ENCODE measurements around the gene CD48.

The CD48 gene

GRCh38 chr1:160711602-160712311, at the start of gene CD48:
Gene CD48 (minus strand): TSS chr1:160711822. CDS start chr1:160711763, 59 bp downstream.
- DNase-seq = no peak

GRCh38 chr1:160761046-160761445, 49.4 kb upstream of the CD48 start:
- DNase-seq = no peak

DNA sequence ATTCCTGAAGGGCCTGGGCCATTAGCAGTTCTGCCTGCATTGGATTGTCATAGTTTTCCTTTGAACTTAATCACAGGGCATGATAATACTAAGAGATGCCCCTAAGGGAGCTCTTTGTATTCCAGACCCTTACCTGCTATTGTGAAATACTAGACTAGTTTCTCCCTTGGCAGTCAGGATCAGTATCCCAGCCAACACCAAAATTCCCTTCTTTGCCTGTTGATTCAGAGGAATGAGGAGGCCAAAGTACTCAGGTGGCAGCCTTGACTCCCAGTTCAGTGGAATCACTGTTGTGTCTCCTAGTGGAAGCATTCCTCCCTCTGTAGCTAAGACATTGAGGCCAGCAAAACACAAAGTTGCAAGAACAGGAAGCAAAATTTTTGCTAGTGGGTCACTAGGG, 48.1 kb upstream of the CD48 start:
- no peak for DNase-seq

GRCh38 chr1:160758521-160758920, 46.9 kb upstream of the CD48 start:
- no peak for DNase-seq

DNA sequence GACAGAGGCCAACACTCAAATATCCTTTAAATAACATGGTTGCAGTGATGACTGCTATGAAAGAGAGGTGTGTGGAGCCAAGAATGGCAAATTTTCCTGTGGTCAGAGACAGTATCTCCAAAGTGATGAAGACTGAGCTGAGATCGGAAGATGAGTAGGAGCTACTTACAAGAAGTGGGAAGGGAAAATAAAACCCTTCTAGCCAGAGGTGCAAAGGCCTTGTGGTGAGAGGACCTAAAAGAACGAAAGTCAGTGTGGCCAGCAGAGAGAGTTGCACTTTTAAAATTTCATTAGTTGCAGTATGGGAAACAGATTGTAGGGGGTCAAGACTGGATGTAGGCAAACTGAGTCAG, 45.2 kb upstream of the CD48 start:
- no peak for DNase-seq

DNA sequence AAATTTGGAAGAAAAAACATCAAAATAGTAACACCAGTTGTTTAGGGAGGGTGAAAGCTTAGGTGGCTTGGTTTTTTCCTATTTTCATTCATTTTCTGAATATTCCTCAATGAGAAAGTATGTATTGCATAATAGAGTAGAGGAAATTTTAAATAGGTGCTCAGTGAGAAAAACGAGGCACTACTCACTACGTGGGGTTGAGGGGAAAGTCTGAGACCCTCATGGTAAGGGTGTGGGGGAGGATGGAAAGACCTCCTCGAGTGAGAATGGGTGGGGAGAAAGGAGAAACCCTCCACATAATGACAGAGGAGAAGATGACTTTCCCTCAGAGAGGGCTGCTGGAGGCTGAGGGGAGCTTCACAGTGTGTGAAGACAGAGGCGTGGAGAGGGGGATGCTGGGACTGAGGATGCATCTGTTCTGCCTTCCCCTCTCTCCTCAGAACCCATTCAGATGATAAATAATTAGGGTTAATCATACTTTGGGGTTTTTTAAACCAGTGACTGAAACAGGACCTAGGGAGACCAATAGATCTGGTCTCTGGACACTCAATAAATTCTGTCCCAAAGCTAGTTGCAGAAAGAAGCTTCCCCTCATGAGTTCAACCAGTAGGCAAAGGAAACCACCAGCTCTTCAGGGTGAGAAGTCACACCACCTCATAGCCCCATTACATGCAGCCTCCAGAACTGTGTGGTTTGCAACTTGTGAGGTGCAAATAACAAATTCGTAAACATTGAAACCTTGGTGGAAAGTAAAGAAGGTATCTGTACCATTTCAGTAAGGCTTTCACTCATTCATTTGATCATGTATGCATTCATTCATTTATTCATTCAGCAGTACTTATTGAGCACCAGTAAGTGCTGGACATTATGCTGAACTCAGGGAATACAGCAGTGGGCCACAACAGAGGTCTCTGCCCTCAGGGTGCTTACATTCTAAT, 44.6 kb upstream of the CD48 start:
- DNase-seq = no peak

- no peak for DNase-seq
These were observed 43.8 kb upstream of the CD48 start for GRCh38 chr1:160755461-160755860.

DNA sequence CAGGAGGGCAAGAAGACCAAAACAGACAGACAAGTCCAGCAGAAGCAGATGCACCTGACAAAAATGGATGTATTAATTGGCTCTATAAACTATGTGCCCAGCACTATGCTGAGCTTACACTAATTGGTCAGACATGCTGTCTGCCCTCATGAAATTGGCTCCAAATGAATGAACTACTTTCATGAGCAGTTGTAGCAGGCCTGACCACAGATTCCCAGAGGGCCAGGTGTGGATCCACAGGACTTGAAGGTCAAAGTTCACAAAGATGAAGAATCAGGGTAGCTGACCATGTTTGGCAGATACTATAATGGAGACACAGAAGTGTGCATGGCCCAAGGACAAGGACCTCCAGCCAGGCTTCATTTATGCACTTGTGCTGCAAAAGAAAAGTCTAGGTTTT, 42.0 kb upstream of the CD48 start:
- no peak for DNase-seq

GRCh38 chr1:160752924-160753323, 41.3 kb upstream of the CD48 start:
- DNase-seq = no peak

- DNase-seq = no peak
These were observed 40.8 kb upstream of the CD48 start for GRCh38 chr1:160752406-160752805.

- no peak for DNase-seq
These were observed 39.0 kb upstream of the CD48 start for GRCh38 chr1:160750608-160751007.

DNA sequence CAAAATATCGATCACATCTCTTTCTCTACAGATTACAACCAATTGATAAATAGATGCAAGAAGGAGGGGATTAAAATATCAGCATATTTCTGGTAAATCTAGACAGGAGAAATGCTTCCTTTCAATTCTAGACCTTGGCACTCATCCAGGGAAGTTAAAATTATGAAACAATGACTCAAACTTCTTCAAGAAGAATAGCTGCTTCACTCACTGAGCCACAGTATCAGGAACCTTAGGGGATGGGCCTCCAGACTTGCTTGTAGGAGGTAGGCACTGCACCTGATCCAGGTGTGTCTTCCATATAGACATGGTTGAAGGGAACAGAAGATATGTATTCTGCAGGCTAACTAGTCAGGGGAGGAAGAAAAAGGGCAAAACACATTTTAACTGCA, 37.3 kb upstream of the CD48 start:
- DNase-seq = no peak

DNA sequence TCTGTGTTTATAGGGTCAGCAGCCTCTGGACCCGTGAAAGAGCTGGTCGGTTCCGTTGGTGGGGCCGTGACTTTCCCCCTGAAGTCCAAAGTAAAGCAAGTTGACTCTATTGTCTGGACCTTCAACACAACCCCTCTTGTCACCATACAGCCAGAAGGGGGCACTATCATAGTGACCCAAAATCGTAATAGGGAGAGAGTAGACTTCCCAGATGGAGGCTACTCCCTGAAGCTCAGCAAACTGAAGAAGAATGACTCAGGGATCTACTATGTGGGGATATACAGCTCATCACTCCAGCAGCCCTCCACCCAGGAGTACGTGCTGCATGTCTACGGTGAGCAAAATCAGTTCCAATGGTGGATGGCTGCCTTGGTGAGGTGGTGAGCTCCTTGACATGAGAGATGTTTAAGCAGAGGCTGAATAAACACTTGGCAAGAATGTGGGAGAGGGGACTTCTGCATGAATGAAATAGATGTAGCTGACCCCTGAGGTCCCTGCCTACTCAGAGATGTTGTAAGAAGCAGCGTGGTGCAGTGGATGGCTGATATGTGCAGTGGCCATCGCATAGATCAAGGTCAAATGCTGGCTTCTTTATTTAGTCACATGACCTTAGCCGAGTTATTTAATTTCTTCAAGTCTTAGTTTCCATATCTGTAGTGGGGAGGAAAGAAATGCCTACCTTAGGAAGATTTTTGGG, 36.7 kb upstream of the CD48 start:
- DNase-seq = no peak

GRCh38 chr1:160747717-160748116, 36.1 kb upstream of the CD48 start:
- DNase-seq = no peak

- no peak for DNase-seq
These were observed 35.3 kb upstream of the CD48 start for GRCh38 chr1:160746836-160747500.

DNA sequence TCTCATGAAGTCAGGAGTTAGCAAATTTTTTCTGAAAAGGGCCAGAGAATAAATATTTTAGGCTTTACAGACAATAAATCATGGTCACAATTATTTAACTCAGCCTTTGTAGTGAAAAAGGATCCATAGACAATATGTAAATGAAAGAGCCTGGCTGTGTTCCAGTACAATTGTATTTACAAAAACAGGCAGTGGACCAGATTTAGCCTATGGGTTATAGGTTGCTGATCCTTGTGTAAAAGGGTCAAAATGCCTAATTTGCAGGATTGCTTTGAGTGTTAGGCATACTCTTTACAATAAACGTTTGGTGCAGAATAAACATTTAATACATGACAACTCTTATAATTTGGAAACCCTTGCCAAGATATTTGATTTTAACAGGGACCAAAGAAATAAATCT, 33.9 kb upstream of the CD48 start:
- no peak for DNase-seq

DNA sequence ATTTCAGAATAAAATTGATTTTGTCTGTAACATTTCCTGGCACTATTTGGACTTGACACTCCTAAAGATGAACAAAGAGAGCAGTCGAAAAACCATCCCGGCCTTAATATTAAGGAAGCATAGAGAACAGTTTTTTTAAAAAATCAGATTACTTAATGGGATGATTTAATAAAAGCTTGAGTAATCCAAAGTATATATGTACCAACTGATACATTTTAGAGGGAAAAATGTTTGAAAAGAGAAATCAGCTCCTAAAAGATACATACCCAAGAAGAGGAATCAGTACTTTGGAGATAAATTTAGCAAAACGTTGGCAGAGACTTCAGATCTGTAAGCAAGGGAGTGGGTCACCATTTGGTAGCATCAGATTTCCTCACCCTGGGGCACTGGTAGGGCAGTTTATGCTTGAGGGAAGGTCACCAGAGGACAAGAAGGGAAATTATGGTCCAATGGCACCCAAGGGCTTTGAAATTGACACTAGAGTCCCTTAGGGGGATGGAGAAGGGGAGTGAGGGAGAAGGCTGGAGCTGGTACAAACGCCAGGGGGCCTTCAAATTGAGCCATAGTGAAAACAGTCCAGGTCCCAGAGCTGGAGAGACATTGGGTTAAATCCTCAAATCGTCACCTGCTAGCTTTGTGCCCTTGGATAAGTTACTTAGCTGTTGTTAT, 33.4 kb upstream of the CD48 start:
- DNase-seq = no peak

- no peak for DNase-seq
These were observed 32.7 kb upstream of the CD48 start for GRCh38 chr1:160744199-160744851.

- DNase-seq = no peak
These were observed 31.6 kb upstream of the CD48 start for GRCh38 chr1:160743266-160743665.

- DNase-seq = no peak
These were observed 31.0 kb upstream of the CD48 start for GRCh38 chr1:160742428-160743127.

- no peak for DNase-seq
These were observed 30.2 kb upstream of the CD48 start for GRCh38 chr1:160741612-160742348.
